ENCODE results near the gene TRAK1.

DNA sequence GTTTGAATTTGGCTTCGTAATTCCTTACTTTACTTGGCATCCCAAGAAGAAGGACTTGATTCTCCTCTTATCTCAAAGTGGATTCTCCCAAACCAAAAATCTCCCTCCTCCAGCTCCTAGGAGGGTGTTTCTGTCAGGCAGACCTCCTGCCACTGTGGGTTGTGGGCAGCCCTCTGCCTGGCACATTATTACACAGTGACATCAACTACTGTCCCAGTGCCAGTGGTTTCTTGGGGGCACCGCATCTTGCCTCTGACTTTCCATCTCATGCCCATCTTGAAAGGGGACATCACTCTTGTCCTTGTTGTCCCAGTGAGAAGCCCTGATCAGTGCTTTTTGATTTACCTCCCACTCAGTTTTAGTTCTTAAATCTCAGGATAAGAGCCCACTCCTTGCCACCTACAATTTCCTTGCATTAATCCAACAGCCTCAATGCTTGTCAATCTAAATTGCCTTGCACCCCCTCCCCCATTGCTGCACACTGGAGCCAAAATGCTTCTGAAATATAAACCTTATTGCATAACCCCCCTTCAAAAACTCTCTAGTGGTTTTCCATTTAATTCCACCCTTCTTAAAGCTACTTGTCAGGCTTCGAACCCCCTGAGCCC, 81.0 kb downstream of the TRAK1 start:
- TF ChIP-seq, protein P1, sequence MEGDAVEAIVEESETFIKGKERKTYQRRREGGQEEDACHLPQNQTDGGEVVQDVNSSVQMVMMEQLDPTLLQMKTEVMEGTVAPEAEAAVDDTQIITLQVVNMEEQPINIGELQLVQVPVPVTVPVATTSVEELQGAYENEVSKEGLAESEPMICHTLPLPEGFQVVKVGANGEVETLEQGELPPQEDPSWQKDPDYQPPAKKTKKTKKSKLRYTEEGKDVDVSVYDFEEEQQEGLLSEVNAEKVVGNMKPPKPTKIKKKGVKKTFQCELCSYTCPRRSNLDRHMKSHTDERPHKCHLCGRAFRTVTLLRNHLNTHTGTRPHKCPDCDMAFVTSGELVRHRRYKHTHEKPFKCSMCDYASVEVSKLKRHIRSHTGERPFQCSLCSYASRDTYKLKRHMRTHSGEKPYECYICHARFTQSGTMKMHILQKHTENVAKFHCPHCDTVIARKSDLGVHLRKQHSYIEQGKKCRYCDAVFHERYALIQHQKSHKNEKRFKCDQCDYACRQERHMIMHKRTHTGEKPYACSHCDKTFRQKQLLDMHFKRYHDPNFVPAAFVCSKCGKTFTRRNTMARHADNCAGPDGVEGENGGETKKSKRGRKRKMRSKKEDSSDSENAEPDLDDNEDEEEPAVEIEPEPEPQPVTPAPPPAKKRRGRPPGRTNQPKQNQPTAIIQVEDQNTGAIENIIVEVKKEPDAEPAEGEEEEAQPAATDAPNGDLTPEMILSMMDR (IDR thresholded peaks at IDR 0.05; ENCODE audit: low read depth, low read length): no peak
- TF ChIP-seq EZH2phosphoT487 (IDR thresholded peaks at IDR 0.05; ENCODE audit: low read depth): no peak

All from OCI-LY3 (cell line).